Measurements from ENCODE around the gene MEGF8.
A peak's percentile ranks its signal among the peaks of the same experiment; 100 is the strongest.

MEGF8 gene

DNA sequence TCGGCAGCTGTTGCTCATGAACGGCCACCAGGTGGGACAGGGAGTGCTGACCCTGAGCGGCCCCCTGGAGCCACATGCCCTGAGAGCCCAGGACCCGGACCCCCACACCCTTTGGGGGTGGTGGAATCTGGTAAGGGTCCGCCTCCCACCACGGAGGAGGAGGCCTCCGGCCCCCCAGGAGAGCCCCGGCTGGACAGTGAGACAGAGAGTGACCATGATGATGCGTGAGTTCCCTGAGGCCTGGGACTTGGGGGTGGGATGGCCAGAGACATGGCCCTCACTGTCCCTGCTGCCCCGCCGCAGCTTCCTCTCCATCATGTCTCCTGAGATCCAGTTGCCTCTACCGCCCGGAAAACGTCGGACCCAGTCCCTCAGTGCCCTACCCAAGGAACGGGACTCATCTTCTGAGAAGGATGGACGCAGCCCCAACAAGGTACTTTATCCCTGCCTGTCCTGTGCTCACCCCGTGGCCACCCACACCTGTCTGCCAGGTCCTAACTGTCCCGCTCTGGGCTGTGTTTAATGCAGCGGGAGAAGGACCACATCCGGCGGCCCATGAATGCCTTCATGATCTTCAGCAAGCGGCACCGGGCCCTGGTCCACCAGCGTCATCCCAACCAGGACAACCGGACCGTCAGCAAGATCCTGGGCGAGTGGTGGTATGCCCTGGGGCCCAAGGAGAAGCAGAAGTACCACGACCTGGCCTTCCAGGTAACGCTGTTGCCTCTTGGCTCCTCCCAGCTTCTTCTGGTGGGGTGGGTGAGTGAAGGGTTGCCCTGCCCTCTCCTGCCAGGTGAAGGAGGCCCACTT lies 38.2 kb upstream of the MEGF8 start:
- no peak for DNase-seq (ENCODE audit: low read depth)

DNA sequence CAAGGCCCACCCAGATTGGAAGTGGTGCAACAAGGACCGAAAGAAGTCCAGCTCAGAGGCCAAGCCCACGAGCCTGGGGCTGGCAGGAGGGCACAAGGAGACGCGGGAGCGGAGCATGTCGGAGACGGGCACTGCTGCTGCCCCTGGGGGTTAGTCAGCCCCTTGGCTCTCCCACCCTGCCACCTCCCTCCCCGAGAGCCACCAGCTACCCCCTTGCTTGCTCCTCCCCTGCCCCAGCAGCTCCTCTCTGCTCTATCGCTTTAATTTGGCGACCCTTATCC lies 37.7 kb upstream of the MEGF8 start:
- DNase-seq (ENCODE audit: low read depth): no peak

DNA sequence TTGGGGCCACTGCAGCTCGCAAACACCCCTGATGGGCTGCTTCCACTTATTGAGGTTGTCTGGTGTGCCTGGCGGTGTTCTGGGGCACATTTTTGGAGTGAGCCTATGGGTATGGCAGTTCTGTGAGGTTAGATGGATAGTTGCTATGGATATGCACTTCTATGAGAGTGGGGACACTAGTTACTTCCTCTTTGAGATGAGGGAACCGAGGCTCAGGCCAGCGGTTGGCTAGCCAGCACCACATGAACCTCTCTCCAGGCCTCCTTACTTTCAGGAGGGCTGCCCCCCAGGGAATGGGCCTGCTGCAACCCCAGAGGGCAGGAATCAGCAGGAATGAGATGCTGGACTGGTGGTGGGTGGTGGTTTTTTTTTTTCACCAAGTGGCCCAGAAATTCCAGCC lies 37.0 kb upstream of the MEGF8 start:
- no peak for DNase-seq (ENCODE audit: low read depth)

DNA sequence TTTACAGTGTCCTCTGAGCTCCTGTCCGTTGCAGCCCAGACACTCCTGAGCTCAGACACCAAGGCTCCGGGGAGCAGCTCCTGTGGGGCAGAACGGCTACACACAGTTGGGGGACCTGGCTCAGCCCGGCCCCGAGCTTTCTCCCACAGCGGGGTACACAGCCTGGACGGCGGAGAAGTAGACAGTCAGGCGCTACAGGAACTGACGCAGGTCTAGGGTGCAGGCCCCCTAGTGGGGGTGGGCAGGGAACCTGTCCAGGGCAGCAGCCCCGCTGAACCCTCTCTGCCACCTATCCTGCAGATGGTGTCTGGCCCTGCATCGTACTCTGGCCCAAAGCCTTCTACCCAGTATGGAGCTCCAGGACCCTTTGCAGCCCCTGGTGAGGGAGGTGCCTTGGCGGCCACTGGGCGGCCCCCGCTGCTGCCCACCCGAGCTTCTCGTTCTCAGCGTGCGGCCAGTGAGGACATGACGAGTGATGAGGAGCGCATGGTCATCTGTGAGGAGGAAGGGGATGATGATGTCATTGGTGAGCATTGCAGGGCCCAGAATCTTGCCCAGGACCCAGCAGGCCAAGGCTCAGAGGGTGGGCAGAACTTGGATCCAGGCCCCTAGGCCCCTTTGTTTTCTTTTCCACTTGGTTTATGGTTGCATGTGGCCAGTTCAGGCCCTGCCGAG lies 36.4 kb upstream of the MEGF8 start:
- DNase-seq (ENCODE audit: low read depth): no peak

DNA sequence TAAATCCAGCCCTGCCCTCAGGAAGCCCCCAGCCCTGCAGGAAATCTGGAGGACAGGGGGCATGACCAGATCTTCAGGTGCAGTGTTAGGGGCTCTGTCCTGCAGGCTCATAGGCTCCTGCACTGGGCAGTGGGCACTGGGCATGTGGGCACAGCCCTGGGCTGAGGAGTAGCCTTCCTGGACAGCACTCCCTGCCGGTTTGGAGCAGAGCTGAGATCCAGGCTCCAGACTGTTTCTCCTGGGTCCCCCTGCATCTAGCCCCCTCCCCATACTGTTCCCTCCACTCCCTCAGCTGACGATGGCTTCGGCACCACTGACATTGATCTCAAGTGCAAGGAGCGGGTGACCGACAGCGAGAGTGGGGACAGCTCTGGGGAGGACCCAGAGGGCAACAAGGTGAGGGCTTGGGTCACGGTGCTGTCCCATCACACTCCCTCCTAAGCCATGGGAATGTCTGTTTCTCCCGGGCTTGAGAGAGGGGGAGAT lies 35.8 kb upstream of the MEGF8 start:
- DNase-seq (ENCODE audit: low read depth): no peak

DNA sequence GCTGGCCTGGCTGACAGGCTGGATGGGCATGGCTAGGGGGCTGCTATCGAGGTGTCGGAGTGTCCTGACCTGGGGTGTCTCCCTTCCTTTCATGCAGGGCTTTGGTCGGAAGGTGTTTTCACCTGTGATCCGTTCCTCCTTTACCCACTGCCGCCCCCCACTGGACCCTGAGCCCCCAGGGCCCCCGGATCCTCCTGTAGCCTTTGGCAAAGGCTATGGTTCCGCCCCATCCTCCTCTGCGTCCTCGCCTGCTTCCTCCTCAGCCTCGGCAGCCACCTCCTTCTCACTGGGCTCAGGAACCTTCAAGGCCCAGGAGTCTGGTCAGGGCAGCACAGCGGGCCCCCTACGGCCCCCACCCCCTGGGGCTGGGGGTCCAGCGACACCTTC lies 35.3 kb upstream of the MEGF8 start:
- DNase-seq (ENCODE audit: low read depth): no peak

DNA sequence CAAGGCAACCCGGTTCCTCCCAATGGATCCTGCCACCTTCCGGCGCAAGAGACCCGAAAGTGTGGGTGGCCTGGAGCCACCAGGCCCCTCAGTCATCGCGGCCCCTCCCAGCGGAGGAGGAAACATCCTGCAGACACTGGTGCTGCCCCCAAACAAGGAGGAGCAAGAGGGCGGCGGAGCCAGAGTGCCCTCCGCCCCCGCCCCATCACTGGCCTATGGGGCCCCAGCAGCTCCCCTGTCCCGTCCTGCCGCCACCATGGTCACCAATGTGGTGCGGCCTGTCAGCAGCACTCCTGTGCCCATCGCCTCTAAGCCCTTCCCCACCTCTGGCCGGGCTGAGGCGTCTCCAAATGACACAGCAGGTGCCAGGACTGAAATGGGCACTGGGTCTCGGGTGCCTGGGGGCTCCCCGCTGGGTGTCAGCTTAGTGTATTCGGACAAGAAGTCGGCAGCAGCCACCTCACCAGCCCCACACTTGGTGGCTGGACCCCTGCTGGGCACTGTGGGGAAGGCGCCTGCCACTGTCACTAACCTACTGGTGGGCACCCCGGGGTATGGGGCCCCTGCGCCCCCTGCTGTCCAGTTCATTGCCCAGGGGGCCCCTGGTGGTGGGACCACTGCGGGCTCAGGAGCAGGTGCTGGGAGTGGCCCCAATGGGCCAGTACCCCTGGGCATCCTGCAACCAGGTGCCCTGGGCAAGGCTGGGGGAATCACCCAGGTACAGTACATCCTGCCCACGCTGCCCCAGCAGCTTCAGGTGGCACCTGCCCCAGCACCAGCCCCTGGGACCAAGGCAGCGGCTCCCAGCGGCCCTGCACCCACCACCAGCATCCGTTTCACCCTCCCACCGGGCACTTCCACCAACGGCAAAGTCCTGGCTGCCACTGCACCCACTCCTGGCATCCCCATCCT lies 34.7 kb upstream of the MEGF8 start:
- peak; percentile 58 for DNase-seq (ENCODE audit: low read depth)

DNA sequence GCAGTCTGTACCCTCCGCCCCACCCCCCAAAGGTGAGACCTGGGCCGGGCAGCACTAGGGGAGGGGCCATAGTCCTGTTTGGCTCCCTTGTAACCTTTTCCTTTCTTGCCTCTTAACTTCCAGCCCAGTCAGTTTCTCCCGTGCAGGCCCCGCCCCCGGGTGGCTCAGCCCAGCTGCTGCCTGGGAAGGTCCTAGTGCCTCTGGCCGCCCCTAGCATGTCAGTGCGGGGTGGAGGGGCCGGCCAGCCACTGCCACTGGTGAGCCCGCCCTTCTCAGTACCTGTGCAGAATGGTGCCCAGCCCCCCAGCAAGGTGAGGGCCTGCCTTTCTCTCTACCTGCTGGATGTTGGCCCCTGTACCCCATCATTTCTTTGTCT lies 34.0 kb upstream of the MEGF8 start:
- DNase-seq (ENCODE audit: low read depth): no peak

DNA sequence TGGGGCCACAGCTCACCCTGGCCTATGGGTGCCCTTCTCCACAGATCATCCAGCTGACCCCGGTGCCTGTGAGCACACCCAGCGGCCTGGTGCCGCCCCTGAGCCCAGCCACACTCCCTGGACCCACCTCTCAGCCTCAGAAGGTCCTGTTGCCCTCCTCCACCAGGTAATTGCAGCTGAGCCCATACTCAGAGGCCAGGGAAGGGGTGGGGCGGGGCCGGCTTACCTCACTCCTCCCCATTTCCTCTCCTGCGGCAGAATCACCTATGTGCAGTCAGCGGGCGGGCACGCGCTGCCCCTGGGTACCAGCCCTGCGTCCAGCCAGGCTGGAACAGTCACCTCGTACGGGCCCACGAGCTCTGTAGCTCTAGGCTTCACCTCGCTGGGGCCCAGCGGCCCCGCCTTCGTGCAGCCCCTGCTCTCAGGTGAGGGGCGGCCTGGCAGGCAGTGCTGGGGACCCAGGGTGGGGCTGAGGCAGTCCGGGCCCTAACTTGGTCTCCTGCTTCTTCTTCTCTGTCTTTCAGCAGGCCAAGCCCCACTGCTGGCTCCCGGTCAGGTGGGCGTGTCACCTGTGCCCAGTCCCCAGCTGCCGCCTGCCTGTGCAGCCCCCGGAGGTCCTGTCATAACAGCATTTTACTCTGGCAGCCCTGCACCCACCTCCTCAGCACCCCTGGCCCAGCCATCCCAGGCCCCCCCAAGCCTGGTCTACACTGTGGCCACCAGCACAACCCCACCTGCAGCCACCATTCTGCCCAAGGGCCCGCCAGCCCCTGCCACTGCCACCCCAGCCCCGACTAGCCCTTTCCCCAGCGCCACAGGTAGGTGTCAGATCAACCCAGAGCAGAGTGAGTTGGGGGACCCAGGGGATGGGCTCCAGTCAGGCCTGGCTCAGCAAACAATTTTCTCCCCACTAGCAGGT lies 33.1 kb upstream of the MEGF8 start:
- no peak for DNase-seq (ENCODE audit: low read depth)

DNA sequence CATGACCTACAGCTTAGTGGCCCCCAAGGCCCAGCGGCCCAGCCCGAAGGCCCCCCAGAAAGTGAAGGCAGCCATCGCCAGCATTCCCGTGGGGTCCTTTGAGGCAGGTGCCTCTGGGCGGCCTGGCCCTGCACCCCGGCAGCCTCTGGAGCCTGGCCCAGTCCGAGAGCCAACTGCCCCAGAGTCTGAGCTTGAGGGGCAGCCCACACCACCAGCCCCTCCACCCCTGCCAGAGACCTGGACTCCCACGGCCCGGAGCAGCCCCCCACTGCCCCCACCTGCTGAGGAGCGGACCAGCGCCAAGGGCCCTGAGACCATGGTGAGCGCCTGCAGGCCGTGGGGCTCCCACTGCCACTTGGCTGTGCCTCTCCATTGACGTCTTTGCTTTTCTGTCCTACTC lies 32.5 kb upstream of the MEGF8 start:
- DNase-seq (ENCODE audit: low read depth): no peak

DNA sequence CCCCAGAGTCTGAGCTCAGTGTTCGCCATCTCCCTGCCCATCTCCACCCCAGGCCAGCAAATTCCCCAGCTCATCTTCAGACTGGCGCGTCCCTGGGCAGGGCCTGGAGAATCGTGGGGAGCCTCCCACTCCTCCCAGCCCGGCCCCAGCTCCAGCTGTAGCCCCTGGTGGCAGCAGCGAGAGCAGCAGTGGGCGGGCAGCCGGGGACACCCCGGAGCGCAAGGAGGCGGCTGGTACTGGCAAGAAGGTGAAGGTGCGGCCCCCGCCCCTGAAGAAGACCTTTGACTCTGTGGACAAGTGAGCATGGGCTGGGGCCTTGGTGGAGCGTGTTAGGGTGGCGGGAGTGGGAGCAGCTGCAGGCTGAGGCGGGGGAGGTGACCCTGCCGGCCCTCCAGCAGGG lies 31.9 kb upstream of the MEGF8 start:
- no peak for DNase-seq (ENCODE audit: low read depth)

DNA sequence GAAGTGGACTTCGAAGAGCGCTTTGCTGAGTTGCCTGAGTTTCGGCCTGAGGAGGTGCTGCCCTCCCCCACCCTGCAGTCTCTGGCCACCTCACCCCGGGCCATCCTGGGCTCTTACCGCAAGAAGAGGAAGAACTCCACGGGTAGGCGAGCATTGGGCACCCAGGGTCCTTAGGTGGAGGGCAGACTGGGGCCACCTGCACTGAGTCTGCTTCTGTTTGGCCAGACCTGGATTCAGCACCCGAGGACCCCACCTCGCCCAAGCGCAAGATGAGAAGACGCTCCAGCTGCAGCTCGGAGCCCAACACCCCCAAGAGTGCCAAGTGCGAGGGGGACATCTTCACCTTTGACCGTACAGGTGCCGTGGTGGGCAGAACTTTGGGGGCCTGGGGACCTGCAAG lies 31.5 kb upstream of the MEGF8 start:
- no peak for DNase-seq (ENCODE audit: low read depth)

DNA sequence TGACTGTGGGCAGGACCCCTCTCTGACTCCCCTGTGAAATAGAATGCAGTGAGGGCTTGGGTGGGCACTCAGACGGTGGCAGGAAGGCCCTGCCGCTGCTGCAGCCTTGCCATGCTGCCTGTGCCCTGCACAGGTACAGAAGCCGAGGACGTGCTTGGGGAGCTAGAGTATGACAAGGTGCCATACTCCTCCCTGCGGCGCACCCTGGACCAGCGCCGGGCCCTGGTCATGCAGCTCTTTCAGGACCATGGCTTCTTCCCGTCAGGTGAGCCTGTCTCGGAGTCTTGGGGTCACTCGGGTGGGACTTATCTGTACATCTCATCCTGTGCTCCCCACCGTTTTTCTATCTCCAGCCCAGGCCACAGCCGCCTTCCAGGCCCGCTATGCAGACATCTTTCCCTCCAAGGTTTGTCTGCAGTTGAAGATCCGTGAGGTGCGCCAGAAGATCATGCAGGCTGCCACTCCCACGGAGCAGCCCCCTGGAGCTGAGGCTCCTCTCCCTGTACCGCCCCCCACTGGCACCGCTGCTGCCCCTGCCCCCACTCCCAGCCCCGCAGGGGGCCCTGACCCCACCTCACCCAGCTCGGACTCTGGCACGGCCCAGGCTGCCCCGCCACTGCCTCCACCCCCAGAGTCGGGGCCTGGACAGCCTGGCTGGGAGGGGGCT lies 30.8 kb upstream of the MEGF8 start:
- DNase-seq (ENCODE audit: low read depth): no peak

DNA sequence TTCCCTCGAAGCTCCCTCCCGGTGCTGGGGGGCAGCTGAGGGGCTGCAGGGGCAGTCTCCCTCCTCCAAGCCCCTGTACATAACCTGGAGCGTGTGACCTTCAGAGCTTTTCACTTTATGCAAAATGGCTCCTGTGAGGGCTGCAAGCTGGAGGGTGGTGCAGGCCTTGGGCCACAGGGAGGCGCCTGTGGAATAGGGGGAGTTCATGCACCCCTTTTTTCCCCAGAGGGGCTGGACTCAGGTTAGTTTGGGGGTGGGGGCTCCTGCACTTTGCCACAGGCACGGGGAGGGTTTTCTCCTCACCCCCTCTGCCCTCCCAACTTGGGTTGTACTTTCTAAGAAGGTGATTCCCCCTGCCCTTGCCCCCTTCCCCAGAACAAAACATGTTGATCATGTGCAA lies 30.1 kb upstream of the MEGF8 start:
- DNase-seq (ENCODE audit: low read depth): no peak

DNA sequence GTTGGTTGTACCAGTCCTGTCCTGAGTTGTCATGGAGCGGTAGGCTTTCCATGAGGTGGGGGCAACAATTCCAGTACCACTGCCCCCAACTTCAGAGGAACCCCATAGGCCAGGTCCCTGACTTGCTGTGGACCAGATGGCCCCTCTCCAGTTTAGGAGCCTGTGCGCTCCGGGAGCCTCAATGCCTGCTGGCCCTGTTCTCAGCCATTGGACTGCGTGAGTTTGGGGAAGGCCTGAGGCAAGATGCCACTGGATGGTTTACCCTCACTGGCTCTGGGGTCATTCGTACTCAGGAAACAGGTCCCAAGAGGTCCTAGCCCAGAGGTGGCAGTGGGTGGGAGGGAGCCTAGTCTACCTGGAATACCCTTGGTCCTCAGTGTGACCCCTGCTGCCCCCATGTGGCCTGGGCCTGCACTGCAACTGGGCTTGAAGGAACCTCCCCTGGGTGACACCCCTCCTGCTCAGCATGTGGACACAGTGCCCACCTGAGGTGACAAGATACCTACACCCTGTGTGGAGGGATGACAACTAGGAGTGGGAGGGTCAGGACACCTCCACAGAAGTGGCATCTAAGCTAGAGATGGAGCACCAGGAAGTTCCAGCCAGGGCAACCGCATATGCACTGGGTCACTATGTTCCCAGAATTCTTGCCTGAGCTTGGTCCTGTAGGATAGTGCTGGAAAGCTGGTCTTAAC lies 29.5 kb upstream of the MEGF8 start:
- DNase-seq (ENCODE audit: low read depth): peak; percentile 87

DNA sequence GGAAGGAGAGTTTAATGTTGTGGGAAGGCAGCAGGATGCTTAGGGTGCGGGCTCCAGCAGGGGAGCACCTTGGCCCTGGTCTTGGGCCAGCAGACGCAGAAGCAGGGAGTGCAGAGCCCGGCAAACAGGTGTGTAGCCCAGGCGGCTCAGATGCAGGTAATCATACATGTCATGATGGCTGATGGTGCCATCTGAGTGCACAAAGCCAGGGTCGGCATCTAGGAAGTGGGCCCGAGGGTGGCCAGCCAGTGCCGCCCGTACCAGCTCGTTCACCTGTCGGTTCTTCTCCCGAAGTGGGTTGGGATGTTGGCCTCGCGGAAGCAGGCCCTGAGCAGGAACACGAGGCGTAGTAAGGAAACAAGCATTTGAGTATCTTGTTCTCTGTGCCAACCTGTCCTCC lies 28.4 kb upstream of the MEGF8 start:
- DNase-seq (ENCODE audit: low read depth): no peak

DNA sequence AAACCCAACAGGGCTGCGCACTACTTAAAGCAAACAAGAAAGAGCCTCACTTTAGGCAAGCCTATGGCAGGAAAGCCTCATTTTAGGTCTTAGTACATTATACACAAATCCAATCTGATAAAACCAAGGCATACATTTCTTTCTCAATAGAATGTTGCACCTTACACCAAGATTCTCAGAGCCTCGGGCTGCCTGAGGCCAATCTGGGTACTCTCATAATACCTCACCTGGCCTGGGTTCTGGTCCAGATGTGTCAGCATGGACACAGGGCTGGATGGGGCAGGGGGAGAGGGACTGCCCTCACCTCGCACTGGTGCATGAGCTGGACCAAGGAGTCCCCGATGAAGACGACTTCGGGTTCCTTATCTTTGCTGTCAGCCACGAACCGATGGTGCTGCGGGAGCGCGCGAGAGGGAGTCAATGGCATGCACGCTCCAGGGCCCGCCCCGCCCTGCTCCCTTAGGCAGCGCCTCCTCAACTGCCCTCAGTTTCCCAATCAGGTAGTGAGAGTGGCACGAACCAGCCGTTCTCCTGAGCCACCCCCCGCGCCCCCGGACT lies 23.7 kb upstream of the MEGF8 start, which contains the start of gene PRR19:
Gene PRR19 (plus strand): TSS at position 487 of the 558 bp plus-strand sequence. CDS start 7,453 bp downstream, outside the sequence.
- no peak for DNase-seq (ENCODE audit: low read depth)

DNA sequence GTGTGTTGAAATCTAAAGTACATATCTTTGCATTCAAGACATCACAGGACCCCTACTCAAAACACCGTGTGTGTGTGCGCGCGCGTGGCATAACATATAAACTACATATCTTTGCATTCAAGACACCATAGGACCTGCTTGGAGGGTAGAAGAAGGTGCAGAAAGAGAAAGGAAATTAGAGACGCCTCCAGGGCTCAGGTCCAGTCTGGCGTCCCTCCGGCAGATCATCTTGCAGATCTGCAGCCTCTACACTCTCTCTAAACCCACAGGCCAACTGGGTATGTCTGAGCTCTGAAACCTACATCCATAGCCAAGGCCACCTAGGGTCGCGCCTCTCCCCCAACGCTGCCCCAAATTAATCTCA lies 22.4 kb upstream of the MEGF8 start:
- DNase-seq (ENCODE audit: low read depth): no peak

DNA sequence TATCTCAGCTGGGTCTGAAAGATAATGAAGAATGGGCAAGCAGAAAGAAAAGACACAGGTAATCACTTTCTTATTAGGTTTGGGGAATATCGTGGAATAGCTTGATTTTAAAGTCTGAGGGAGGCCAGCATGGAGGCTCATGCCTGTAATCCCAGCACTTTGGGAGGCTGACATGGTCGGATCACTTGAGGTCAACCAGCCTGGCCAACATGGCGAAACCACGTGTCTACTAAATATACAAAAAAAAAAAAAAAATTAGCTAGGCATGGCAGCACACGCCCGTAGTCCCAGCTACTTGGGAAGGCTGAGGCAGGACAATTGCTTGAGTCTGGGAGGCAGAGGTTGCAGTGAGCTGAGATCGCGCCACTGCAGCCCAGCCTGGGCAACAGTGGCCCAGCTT lies 21.6 kb upstream of the MEGF8 start:
- no peak for DNase-seq (ENCODE audit: low read depth)

DNA sequence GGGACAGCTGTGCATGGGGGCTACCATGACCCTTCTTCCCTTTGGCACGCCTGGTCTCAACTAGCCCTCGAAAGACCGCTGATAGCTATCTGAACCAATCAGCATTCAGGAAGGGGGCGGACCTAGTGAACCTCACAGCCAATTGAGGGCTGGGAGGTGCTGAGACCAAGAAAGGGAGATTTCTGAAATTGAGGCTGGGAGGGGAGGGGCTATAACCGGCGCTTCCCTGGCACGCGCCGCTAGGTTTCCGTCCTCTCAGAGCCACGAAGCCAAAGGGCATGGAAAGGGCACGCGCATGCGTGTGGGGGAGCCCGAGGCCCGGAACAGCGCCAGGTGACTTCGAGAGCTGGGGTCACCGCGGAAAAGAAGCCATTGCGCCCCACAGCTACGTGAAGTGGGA lies 18.8 kb upstream of the MEGF8 start:
- DNase-seq (ENCODE audit: low read depth): no peak

Data from activated gamma-delta T cell treated with anti-CD3 and anti-CD28 coated beads, Interleukin-2, amount 50 U/mL, for 16 hours (primary cell).